Esophagus muscularis mucosa (tissue), 3 donors: ENCODE results near the gene IRF8.

Source experiments
- POLR2A ChIP-seq: fragments of 450-650 bp; IDR thresholded peaks from one replicate; pipeline ENCODE4 v1.6.1; 2017; ENCODE audit warnings: antibody characterized with exemption, moderate library complexity, mild to moderate bottlenecking, low read depth
- TF ChIP-seq, protein P1 (sequence below), 3 experiments: fragments of 200-600 bp in 2 of 3; fragments of 450-650 bp in 1 of 3; sonication (generic) in 2 of 3; IDR thresholded peaks; one replicate each; pipeline ENCODE4 v1.5.1; 2017 to 2019; ENCODE audit warnings: antibody characterized with exemption in 3 of 3, mild to moderate bottlenecking in 2 of 3, moderate library complexity in 1 of 3

DNA sequence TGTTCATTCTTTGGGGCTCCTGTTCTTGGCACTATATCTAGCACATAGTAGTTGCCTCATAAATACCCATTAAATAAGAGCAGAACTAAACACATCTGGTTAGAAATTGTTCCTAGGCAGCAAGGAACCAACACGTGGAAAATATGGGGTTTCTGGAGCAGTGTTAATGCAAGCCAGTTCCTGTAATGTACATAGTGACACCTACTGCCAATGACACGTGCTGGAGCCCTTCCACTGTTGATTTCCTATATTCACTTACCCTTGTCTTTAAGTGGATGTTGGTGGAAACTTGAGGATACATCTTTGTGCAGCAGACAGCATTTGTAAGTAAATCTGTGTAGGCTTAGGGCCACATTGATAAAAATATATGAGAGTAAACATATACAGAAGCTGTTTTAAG lies 1.6 kb upstream of the IRF8 start:
- TF ChIP-seq, protein P1, sequence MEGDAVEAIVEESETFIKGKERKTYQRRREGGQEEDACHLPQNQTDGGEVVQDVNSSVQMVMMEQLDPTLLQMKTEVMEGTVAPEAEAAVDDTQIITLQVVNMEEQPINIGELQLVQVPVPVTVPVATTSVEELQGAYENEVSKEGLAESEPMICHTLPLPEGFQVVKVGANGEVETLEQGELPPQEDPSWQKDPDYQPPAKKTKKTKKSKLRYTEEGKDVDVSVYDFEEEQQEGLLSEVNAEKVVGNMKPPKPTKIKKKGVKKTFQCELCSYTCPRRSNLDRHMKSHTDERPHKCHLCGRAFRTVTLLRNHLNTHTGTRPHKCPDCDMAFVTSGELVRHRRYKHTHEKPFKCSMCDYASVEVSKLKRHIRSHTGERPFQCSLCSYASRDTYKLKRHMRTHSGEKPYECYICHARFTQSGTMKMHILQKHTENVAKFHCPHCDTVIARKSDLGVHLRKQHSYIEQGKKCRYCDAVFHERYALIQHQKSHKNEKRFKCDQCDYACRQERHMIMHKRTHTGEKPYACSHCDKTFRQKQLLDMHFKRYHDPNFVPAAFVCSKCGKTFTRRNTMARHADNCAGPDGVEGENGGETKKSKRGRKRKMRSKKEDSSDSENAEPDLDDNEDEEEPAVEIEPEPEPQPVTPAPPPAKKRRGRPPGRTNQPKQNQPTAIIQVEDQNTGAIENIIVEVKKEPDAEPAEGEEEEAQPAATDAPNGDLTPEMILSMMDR (IDR thresholded peaks at IDR 0.05), result no peak
- TF ChIP-seq POLR2A, result no peak
